Stimulated activated CD4-positive, alpha-beta T cell treated with anti-CD3 and anti-CD28 coated beads, Interleukin-12 subunit alpha, Interleukin-12 subunit beta, amount 100 ng/mL, for 48 hours (primary cell): ENCODE measurements around the gene REPS2.

ENCODE experiments used
- DNase-seq, 3 donors: peaks; one replicate each; pipeline ENCODE4 v3.0.0-alpha.2; 2020; ENCODE audit warnings: low read depth in 2 of 3, low spot score in 1 of 3

Gene REPS2

DNA sequence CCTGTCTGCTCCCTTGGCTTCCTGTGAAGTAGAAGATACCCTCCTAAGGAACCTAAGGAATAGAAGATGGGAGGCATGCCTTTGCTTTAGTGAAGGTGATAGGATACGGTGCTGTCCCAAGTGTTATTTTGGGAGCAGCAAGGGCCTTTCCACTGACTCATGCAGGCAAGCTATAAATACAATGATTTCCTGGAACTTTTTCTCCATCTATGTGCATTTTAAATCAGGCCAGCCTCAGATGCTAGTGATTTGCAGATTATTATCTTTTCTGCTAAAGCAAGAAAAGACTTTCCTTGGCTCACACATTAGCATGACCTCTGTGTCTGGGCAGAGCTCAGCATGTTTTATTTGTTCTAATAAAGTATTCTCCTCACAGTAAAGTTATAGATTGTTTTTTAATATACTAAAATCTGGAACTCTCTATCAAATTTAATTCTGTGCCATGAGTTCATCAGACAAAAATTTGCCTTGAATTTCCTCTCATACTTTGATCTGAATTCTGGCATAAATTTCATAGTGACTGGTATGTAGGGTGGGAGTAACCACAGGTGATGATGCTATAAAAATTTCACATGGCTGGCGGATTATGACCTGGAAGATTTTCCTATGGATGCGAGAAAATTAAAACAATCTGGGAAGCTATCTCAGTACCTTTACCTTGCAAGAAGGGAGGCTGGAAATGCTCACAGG is 131.7 kb downstream of the REPS2 start:
- DNase-seq, result no peak

DNA sequence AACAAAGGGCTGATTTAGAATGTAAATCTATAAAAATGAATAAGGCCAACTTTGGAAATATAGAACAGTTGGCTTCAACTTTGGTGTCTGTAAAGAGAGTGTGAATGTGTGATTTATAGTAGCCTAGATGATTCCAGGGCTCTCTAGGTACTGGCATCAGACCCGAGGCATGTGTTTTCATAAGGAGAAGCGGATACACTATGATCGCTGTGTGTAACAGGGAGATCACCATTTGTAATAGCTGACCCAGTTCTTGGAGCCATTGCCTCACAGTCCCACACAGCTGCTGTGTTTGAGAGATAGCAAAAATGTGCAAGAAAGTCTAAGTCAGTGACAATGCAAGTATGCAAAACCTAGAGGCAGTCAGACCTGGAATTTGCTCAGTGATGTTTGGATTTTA is 135.1 kb downstream of the REPS2 start:
- no peak for DNase-seq

DNA sequence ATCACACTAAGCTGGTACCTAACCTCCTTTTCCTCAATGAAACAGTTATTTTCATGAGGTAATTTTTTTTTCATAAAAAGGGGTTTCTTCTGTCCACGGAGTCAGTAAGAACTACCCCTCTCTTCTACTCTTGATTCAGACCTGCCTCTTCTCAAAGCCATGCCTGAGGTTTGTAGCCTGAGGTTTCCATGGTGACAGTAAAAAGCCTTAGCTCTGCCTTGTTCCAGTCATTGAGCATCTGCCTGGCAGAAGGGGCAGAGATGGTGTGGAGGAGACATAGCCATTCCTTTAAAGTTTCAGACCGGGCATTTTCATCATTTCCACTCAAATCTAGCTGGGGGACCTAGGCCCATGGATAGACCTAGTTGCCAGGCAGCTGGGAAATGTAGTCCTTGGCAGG is 135.5 kb downstream of the REPS2 start:
- no peak for DNase-seq

DNA sequence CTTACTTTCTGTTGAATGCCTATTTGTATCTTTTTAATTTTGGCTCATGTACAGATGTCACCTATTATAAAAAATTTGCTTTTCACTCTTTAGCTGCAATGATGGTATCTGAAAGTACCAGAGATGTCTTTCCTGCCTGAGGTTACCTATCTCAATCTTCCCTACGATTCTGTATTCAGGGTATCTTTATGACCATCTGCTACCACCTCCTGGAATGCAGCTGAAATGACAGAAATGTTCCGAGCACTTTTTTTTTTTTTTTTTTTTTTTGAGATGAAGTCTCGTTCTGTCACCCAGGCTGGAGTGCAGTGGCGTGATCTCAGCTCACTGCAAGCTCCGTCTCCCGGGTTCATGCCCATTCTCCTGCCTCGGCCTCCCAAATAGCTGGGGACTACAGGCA is 136.4 kb downstream of the REPS2 start:
- DNase-seq, result no peak

DNA sequence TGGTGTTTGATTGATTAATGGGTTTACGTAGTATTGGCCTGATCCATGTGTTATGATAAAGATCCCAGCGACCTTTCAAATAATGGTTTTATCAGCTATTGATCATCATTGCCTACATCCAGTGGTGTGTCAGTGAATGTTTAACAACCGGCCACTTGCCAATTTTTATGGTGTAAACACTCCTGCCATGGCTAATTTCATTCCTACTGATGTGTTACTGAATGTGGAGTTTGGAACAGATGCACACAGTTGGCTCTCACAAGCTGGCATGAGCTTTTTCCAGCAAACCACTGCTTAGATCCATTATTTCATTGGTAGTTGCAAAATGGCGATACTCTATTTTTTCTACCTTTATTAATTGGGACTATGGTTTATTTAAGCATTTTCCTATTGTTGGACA is 139.9 kb downstream of the REPS2 start:
- no peak for DNase-seq

DNA sequence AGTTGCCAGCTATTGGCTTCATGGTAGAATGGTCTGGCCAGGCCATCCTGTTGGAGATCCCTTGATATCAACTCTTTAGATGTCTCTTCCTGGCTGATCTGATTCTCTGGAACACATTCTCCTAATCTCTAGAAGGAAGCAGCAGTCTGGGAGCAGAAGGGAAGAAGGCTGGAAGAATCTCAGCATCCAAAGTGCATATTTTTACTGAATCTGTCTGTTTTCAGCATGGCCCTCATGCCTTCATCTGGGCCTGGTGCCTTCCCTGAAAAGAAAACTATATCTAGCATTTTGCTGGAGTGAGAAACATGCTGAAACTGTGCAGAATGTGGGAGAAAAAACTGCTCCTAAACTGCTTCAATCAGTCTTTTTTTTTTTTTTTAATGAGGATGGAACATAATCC is 148.7 kb downstream of the REPS2 start:
- DNase-seq, result no peak

DNA sequence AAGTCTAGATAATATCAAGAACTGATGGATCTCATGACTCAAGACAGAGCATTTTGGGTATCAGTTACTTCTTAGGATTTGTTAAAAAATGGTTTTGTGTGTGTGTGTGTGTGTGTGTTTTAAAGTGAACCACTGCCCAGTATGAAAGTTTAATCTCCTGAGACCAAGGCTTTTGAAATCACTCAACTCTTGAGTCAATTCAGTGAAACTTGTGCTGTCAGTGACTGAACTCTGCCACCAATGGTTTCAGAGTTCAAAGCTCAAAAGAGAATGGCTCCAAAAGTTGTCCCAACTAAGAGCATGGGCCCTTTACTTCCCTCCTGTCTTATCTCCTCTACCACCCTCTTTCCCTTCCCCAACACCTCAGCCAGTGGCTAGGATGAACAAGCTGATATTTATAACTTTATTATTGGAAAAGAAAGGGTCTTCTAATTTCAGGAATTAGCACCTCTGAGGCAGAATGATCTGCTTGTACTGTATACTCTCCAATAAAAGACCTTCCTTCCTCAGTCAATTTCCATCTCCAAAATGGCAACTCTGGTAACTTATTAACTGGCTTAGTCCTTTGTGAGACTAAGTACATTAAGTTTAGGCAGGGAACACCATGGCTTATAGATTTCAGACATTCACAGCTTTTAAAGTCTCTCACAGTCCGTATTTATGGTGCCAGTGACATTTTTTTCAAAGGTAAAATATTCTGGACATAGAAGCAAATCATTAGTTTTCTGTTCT is 152.2 kb downstream of the REPS2 start:
- DNase-seq, result no peak

DNA sequence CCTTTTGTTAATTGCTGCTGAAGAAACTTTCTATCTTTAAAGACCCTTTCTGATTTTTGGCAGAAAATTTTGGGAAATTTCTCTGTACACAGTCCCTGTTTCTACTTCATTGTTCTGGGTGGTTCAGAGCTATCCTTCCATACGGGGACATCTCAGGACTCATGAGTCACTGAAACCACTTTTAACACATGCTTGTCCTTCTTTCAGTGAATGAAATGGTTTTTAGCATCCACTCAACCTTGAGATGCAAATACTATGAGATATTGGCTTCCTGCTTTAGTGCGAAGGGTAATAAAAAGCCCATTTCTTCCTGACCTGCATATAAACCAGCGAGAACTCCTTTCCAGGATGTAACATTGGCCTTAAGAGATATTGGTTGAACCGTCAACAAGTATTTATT is 158.0 kb downstream of the REPS2 start:
- no peak for DNase-seq

DNA sequence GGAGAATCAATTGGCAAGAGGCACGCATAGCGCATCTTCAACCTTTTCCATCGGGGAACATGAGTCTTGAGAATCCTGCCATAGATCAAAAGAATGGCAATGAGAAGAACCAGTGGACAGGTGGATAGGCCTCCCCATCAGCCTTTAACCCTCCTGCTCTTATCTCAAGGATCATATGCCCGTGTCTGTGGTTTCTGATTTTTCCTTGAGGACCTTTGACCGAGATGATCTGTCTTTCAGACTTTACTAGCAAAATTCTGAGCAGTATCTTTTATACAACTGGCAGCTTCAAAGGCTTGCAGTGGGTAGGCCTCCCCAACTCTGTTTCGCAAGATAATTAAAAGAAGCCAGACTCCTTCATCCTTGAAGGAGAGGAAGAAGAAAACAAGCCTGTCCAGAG is 174.4 kb downstream of the REPS2 start:
- DNase-seq, result no peak

DNA sequence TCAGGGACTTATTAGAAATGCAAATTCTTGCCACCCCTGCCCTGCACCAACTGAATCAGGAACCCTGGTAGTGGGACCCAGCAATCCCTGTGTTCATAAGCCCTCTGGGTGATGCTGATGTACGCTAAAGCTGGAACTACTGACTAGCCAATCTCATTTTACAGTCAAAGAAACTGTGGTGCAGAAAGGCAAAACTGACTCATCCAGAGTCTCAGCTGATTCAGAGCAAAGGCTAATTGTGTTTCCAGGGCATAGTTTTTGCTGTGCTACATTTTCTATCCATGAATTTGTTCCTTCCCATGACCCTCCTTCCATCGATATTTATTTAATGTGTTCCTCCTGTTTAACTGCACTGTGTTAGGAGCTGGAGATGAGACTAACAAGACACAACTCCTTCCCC is 207.5 kb downstream of the REPS2 start:
- no peak for DNase-seq

DNA sequence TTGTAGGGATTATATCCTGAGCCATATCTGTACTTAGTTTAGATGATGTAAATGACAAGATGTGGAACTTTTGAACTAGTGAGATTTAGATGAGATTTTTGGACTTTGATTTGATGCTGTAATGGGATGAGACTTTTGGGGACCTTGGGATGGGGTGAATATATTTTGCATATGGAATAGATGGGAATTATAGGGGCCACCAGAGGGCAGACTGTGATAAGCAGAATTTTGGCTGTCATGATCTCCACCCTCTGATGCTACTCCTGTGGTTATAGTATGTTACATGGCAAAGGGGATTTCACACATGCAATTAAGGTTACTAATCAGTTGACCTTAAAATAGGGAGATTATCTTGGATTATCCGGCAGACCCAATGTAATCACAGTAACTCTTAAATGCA is 214.5 kb downstream of the REPS2 start:
- DNase-seq, result no peak

DNA sequence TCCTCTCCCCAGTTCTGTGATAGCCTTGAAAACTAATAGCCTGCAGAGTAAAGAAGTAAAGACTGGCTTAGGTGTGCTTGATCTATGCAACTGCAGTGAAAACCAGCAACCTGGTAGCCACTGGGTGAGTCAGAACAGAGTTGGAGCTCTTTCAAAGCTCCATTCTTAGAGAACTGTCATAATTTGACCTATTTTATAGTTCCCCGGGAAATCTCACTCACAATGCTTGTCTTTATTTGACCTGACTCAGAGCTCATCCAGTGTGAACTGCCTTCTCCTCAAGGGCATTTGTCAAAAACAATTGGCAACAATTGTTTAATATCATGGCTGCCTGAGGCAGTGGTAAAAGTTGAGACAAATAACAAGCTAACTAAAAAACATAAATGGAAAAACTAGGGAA is 215.5 kb downstream of the REPS2 start:
- DNase-seq, result no peak

DNA sequence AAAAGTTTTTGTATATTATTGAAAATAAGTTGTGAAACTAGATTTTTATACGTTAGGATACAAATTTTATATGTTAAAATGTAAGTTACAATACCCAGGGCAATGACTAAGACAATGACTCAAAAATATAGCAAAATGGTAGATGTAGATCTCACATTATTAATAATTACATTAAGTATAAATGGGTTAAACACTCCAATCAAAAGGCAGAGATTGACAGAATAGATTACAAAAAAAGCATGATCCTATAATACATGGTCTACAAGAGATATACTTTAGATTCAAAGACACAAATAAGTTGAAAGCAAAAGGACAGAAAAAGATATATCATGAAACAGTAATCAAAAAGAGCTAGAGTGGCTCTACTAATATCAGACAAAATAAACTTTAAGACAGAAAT is 217.6 kb downstream of the REPS2 start:
- DNase-seq, result no peak

DNA sequence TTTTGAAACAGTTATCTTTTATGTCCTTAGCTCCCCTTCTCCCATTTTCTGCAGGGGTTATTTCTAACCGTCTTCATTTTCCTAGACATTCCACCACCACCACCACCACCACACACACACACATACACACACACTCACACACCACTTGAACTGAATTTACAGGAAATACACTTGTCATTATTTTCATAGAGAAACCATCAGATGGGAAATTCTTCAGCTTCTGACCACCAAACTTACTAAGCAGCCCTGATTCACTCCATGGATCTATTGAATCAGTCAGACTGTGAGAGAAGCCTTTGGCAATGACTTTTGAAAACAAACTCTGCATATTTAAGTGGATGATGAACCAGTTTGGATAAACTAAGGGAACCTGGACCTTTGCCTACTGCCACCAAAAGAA is 218.5 kb downstream of the REPS2 start:
- DNase-seq, result no peak

DNA sequence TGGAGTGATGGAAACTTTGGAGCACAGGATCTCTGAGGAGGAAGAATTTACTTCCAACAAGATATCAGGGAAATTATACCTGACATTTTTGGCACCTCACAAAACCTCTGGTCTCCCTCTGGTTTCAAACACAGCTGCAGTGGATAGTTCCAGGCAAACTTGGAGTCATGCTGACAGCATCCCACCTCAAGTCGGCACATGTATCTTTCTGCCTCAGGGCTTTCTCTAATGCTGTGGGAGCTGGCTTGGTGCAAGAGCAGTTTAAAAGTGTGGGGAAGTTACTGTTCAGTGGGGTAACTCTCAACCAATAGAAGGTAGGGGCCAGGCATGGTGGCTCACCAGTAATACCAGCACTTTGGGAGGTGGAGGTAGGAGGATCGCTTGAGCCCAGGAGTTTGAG is 221.5 kb downstream of the REPS2 start:
- DNase-seq, result no peak

DNA sequence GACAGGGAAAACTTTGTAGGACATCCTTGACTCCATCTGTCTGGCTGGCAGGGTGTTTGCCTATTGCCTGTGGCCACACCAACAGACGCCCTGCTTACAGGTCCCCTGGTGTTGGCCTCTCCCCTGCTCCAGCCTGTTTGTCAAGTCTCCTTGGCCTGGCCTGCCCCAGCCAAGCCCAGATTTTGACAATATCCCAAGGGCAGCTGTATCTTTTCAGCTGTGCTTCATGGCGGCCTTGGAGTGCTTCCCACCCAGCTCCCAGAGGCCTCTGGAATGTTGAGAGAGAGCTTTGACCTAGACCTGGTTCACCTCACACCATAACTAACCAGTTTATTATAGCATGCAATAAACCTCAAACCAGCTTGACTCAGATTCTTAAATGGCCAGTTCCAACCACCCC is 224.5 kb downstream of the REPS2 start:
- DNase-seq, result no peak

DNA sequence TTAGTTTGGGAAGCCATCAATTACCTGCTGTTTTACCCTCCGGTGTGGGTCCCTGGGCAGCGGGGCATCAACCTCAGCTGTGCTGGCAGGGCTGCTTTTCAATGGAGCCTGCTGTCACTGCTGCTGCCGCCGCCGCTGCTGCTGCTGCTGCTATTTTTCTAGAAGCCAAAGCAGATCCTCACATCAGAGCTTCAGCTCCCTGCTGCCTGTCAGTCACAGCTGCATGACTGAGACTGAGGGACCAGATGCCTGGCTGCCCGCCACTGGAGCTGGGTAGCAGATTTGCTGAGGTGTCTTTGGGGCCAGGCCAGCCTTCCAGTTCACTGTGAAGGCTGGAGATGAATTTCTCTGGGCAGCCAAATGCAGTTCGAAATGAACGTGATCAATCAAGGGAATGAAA is 228.2 kb downstream of the REPS2 start:
- no peak for DNase-seq

DNA sequence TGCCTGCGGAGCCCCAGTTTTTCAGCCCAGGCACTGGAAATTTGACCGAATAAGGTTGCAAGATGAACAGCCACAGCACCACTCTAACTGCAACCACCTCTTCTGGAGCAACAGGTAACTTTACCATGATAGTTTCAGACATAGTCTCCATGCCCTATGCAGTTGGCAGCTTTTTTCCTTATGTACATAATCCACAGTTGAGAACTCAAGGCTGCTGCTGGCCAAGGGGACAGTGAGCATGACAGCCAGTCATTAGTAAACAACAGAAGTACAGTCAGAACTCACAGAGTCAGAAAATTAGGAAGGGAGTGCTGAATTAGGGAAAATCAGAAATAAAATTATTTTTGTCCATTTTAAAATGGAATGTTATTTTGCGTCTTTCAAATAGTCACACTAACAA is 235.9 kb downstream of the REPS2 start:
- no peak for DNase-seq

DNA sequence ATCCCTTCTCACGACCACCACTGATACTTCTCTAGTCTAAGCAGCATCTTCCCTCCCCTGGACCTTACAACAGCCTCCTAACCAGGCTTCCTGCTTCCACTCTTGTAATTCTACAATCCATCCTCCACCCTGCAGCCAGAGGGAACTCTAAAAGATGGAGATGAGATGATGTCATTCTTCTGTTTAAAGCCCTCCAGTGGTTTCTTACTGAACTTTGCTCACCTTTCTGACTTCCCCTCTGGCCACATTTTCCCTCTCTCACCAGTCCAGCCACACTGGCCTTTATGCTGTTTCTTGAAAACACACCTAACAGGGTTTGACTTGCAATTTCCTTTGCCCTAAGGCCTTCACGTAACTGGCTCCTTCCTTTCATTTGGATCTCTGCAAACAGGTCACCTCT is 237.1 kb downstream of the REPS2 start:
- DNase-seq, result no peak

DNA sequence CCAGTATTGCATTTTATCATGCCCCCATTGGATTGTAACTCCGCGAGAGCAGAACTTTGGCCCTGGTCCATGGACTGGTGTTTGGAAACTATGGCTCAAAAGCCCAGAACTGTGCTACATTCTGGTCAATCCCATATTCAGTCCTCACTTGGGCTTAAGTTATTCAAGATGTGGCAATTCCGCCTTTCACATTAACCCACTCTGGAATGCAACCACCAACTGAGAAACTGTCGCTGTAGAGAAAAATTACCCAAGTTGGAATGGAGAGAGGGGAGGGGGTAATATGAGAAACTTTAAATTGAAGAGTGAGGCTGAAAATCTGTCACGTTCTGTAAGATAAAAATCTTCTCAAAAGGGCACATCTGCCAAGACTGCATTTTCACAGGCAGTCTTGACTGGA is 239.0 kb downstream of the REPS2 start:
- no peak for DNase-seq

DNA sequence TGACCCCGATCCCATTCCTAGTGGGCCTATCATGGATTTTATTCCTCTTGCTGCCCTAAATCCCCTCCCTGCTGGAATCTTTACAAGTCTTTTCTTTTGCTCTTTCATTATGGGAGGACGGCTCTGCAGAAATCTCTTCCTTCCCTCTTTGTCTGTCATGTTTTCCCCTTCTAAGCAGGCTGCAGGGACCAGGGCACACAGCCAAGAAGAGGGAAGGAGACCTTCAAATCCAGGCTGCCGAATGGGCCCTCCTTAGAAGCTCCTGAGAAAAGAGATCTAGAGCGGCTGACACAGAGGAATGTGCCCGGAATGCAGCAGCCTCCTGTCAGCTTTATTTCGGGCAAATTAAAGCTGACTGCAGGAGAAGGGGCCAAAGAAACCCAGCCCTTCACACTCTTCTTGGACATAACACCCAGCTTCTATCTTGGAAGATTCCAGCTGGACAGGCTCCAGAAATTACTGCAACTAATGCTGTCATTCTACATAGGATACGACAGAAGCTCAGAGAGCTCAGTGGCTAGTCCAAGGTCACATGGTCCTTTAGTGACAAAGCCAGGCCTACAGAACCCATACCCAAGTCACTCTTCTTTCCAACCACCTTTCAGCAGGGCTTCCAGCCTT is 240.8 kb downstream of the REPS2 start:
- DNase-seq, result no peak

DNA sequence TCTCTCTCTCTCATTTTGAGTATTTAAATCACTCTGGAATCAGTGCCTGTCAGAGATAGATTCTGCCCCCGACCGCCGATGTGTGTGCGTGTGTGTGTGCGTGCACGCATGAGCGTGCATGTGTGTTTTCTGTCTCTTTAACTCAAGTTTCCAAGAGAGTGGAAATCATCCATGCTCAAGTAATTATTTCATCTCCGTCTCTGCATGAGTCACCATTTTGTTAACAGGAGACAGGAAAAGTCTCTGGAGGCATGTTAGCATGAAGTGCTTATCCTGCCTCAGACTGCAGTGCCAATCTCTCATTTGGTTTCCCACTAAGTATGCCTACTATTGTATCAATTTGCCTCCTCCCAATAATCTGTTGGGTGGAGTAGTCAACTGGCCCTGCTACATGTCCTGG is 245.6 kb downstream of the REPS2 start:
- no peak for DNase-seq
